Mesenchymal stem cell (in vitro differentiated cells and primary cell): ENCODE data around the gene ANKRD29.

ENCODE experiments used
- DNase-seq: peaks from one replicate; pipeline ENCODE4 v3.0.0-alpha.2; 2013
- H2AFZ ChIP-seq: one replicate; pipeline ENCODE4 v1.6.1; 2013; ENCODE audit warnings: low read depth, mild to moderate bottlenecking, control low read depth, inconsistent platforms, low read length, moderate library complexity
- H2AK5ac ChIP-seq: 2 replicates; pipeline ENCODE4 v1.6.1; 2013; ENCODE audit warnings: low read length, moderate library complexity, mild to moderate bottlenecking, inconsistent platforms; ENCODE audit not compliant: severe bottlenecking
- H2BK120ac ChIP-seq: one replicate; pipeline ENCODE4 v1.6.1; 2013; ENCODE audit warnings: low read depth, mild to moderate bottlenecking, inconsistent platforms, low read length, moderate library complexity
- H2BK12ac ChIP-seq, 2 experiments: one replicate each; pipeline ENCODE4 v1.6.1; 2013; ENCODE audit warnings: inconsistent platforms in 2 of 2, low read length in 2 of 2, mild to moderate bottlenecking in 2 of 2, moderate library complexity in 2 of 2, control low read depth in 1 of 2
- H2BK15ac ChIP-seq: one replicate; pipeline ENCODE4 v1.6.1; 2013; ENCODE audit warnings: mild to moderate bottlenecking, low read depth, inconsistent platforms; ENCODE audit not compliant: poor library complexity, severe bottlenecking
- H2BK5ac ChIP-seq: 2 replicates; pipeline ENCODE4 v1.6.1; 2013; ENCODE audit warnings: low read depth, mild to moderate bottlenecking, low read length, control low read depth, inconsistent platforms; ENCODE audit not compliant: poor library complexity, severe bottlenecking
- H3K14ac ChIP-seq, 2 experiments: one replicate each; pipeline ENCODE4 v1.6.1; 2013; ENCODE audit warnings: inconsistent platforms in 2 of 2, low read length in 2 of 2, control low read depth in 1 of 2, mild to moderate bottlenecking in 1 of 2, moderate library complexity in 1 of 2
- H3K18ac ChIP-seq, 2 experiments: one replicate each; pipeline ENCODE4 v1.6.1; 2013; ENCODE audit warnings: inconsistent platforms in 2 of 2, low read length in 2 of 2, control low read depth in 1 of 2, low read depth in 1 of 2, mild to moderate bottlenecking in 1 of 2
- H3K23ac ChIP-seq, 2 experiments: one replicate each; pipeline ENCODE4 v1.6.1; 2013; ENCODE audit warnings: inconsistent platforms in 2 of 2, low read length in 2 of 2, mild to moderate bottlenecking in 2 of 2, moderate library complexity in 2 of 2, control low read depth in 1 of 2
- H3K27ac ChIP-seq: 2 replicates; pipeline ENCODE4 v1.5.1; 2013; ENCODE audit warnings: mild to moderate bottlenecking, moderate library complexity, low read length, control low read depth, inconsistent platforms; ENCODE audit not compliant: poor library complexity, severe bottlenecking
- H3K27me3 ChIP-seq, 2 experiments: 2 replicates each; pipeline versions ENCODE4 v1.6.1 to v1.7.0; 2013; ENCODE audit warnings: low read length in 2 of 2, mild to moderate bottlenecking in 2 of 2, moderate library complexity in 2 of 2, control low read depth in 1 of 2, inconsistent platforms in 1 of 2; ENCODE audit not compliant: control insufficient read depth in 1 of 2, insufficient read depth in 1 of 2
- H3K36me3 ChIP-seq, 2 experiments: 2 replicates each; pipeline versions ENCODE4 v1.6.1 to v1.7.0; 2013; ENCODE audit warnings: low read length in 2 of 2, control low read depth in 1 of 2, inconsistent platforms in 1 of 2, low read depth in 1 of 2, mild to moderate bottlenecking in 1 of 2; ENCODE audit not compliant: insufficient read depth in 2 of 2, control insufficient read depth in 1 of 2
- H3K4ac ChIP-seq, 2 experiments: one replicate each; pipeline ENCODE4 v1.6.1; 2013; ENCODE audit warnings: inconsistent platforms in 2 of 2, low read length in 2 of 2, mild to moderate bottlenecking in 2 of 2, moderate library complexity in 2 of 2, control low read depth in 1 of 2, low read depth in 1 of 2
- H3K4me1 ChIP-seq: 2 replicates; pipeline ENCODE4 v1.6.1; 2013; ENCODE audit warnings: low read depth, low read length, control low read depth; ENCODE audit not compliant: control insufficient read depth, insufficient read depth
- H3K4me2 ChIP-seq: 2 replicates; pipeline ENCODE4 v1.6.1; 2013; ENCODE audit warnings: low read length, mild to moderate bottlenecking, inconsistent platforms; ENCODE audit not compliant: poor library complexity, severe bottlenecking
- H3K4me3 ChIP-seq, 2 experiments: 2 replicates each; pipeline versions ENCODE4 v1.5.1 to v1.7.0; 2013; ENCODE audit warnings: low read length in 2 of 2, mild to moderate bottlenecking in 2 of 2, control low read depth in 1 of 2, low read depth in 1 of 2; ENCODE audit not compliant: insufficient read depth in 1 of 2
- H3K79me1 ChIP-seq: replicated peaks from 2 replicates; pipeline ENCODE4 v1.6.1; 2013; ENCODE audit warnings: mild to moderate bottlenecking, control low read depth, low read length, inconsistent platforms; ENCODE audit not compliant: poor library complexity, severe bottlenecking
- H3K9ac ChIP-seq: 2 replicates; pipeline ENCODE4 v1.7.0; 2013; ENCODE audit warnings: mild to moderate bottlenecking, low read length, moderate library complexity
- H3K9me3 ChIP-seq: 2 replicates; pipeline ENCODE4 v1.7.0; 2013; ENCODE audit warnings: mild to moderate bottlenecking, low read length; ENCODE audit not compliant: control insufficient read depth
- H4K8ac ChIP-seq: one replicate; pipeline ENCODE4 v1.6.1; 2013; ENCODE audit warnings: inconsistent platforms, mild to moderate bottlenecking, low read length, moderate library complexity
- H4K91ac ChIP-seq: one replicate; pipeline ENCODE4 v1.6.1; 2013; ENCODE audit warnings: mild to moderate bottlenecking, low read length, inconsistent platforms
- WGBS: methylation state at CpG from one replicate; pipeline ENCODE4 v1.1.7; 2013; ENCODE audit warnings: mixed read lengths; 5-methylcytosine and 5-hydroxymethylcytosine counted together

Gene ANKRD29

GRCh38 chr18:23631312-23631711 is 31.4 kb downstream of the ANKRD29 start:
- Histone ChIP-seq H4K91ac (no peak overlapping the region), H3K4me3 (no peak overlapping the region), H3K4me2 (no peak overlapping the region), H3K36me3 (peaks cover 0 to 29% of the 10 kb centered on the region in 2 experiments), H3K79me1 (no peaks in the 10 kb centered on the region), H2BK120ac (no peak overlapping the region), H2BK12ac (no peak overlapping the region), H3K9me3 (no peaks in the 10 kb centered on the region), H3K23ac (no peak overlapping the region), H3K9ac (no peak overlapping the region), H2BK5ac (no peak overlapping the region), H4K8ac (no peak overlapping the region), H2AK5ac (peak overlapping the region; percentile 11), H3K4ac (no peak overlapping the region), H3K14ac (no peak overlapping the region), H3K18ac (no peak overlapping the region), H3K27me3 (no peaks in the 10 kb centered on the region), H3K4me1 (peaks cover 12% of the 10 kb centered on the region), H2BK15ac (no peak overlapping the region), H2AFZ (no peak overlapping the region), H3K27ac (no peak overlapping the region)
- DNase-seq = no peak
- WGBS = 86% methylated on average over 2 of the region's 5 CpGs

GRCh38 chr18:23629444-23629946 is 33.2 kb downstream of the ANKRD29 start:
- peak overlapping the region in 1 of 2 experiments; percentile 30 for H3K18ac ChIP-seq
- H3K27me3 ChIP-seq = no peaks in the 10 kb centered on the region
- peaks cover 13% of the 10 kb centered on the region for H3K4me1 ChIP-seq
- no peak overlapping the region for H4K91ac ChIP-seq
- H4K8ac ChIP-seq = no peak overlapping the region
- peak overlapping the region; percentile 73 for H3K27ac ChIP-seq
- H2BK12ac ChIP-seq = no peak overlapping the region
- H3K14ac ChIP-seq = no peak overlapping the region
- H3K36me3 ChIP-seq = peaks cover 0 to 40% of the 10 kb centered on the region in 2 experiments
- no peaks in the 10 kb centered on the region for H3K79me1 ChIP-seq
- no peak overlapping the region for H3K23ac ChIP-seq
- H3K9me3 ChIP-seq = no peaks in the 10 kb centered on the region
- H2AFZ ChIP-seq = no peak overlapping the region
- H3K4ac ChIP-seq = no peak overlapping the region
- no peak overlapping the region for H2BK5ac ChIP-seq
- 91% methylated on average over 4 of the region's 4 CpGs for WGBS
- H2AK5ac ChIP-seq = peak overlapping the region; percentile 79
- DNase-seq = no peak
- peak overlapping the region; percentile 27 for H3K4me2 ChIP-seq
- no peak overlapping the region for H2BK120ac ChIP-seq
- no peak overlapping the region for H2BK15ac ChIP-seq
- H3K4me3 ChIP-seq = no peak overlapping the region
- no peak overlapping the region for H3K9ac ChIP-seq

- H3K4me2 ChIP-seq = no peak overlapping the region
- H3K27me3 ChIP-seq = no peaks in the 10 kb centered on the region
- no peak overlapping the region for H2AFZ ChIP-seq
- no peak for DNase-seq
- peaks cover 13% of the 10 kb centered on the region for H3K4me1 ChIP-seq
- H2BK5ac ChIP-seq = no peak overlapping the region
- no peaks in the 10 kb centered on the region for H3K79me1 ChIP-seq
- H3K9me3 ChIP-seq = no peaks in the 10 kb centered on the region
- H3K36me3 ChIP-seq = peaks cover 0 to 36% of the 10 kb centered on the region in 2 experiments
- no peak overlapping the region for H3K23ac ChIP-seq
- H3K4ac ChIP-seq = no peak overlapping the region
- H3K9ac ChIP-seq = no peak overlapping the region
- H3K18ac ChIP-seq = no peak overlapping the region
- no peak overlapping the region for H3K14ac ChIP-seq
- no peak overlapping the region for H4K91ac ChIP-seq
- H2AK5ac ChIP-seq = peak overlapping the region; percentile 90
- no peak overlapping the region for H4K8ac ChIP-seq
- no peak overlapping the region for H3K4me3 ChIP-seq
- no peak overlapping the region for H2BK120ac ChIP-seq
- no peak overlapping the region for H2BK15ac ChIP-seq
- H2BK12ac ChIP-seq = no peak overlapping the region
- no peak overlapping the region for H3K27ac ChIP-seq
These were observed 34.7 kb downstream of the ANKRD29 start for GRCh38 chr18:23627970-23628369.

- 60% methylated on average over 2 of the region's 3 CpGs for whole genome bisulfite sequencing
- Histone ChIP-seq H3K27ac (peak overlapping the region; percentile 82), H3K18ac (no peak overlapping the region)
These were observed 35.4 kb downstream of the ANKRD29 start for GRCh38 chr18:23627321-23627720.

More at GRCh38 chr18:23627321-23627720, 35.4 kb downstream of the ANKRD29 start:
- Histone ChIP-seq H2BK12ac (no peak overlapping the region), H3K79me1 (no peaks in the 10 kb centered on the region), H3K9ac (no peak overlapping the region), H3K4me1 (peaks cover 13% of the 10 kb centered on the region), H2AK5ac (no peak overlapping the region), H3K14ac (no peak overlapping the region), H3K4me2 (no peak overlapping the region), H3K27me3 (no peaks in the 10 kb centered on the region), H2BK5ac (no peak overlapping the region), H2BK120ac (no peak overlapping the region), H3K36me3 (peaks cover 0 to 32% of the 10 kb centered on the region in 2 experiments), H4K91ac (no peak overlapping the region), H2AFZ (no peak overlapping the region), H3K23ac (no peak overlapping the region), H3K9me3 (no peaks in the 10 kb centered on the region), H4K8ac (no peak overlapping the region), H2BK15ac (no peak overlapping the region), H3K4me3 (no peak overlapping the region), H3K4ac (no peak overlapping the region)
- DNase-seq = peak; percentile 70
